Kidney glomerular epithelial cell (primary cell): Measurements from ENCODE around the gene PRDM2.

ENCODE experiments used
- DNase-seq: peaks from one replicate; lab custom pipeline; 2025; lab: John Stamatoyannopoulos, UW

The PRDM2 gene

GRCh38 chr1:13790290-13791030 lies 90.5 kb downstream of the PRDM2 start:
- DNase-seq = no peak

- DNase-seq = peak; percentile 13
Observed at GRCh38 chr1:13792419-13792818, 92.4 kb downstream of the PRDM2 start.

- DNase-seq = no peak
Observed at GRCh38 chr1:13793088-13793730, 93.2 kb downstream of the PRDM2 start.

GRCh38 chr1:13794231-13795187 lies 94.5 kb downstream of the PRDM2 start:
- DNase-seq = no peak

GRCh38 chr1:13797397-13797796 lies 97.4 kb downstream of the PRDM2 start:
- no peak for DNase-seq

- DNase-seq = no peak
Observed at GRCh38 chr1:13798120-13798519, 98.1 kb downstream of the PRDM2 start.

GRCh38 chr1:13799502-13800283 lies 99.7 kb downstream of the PRDM2 start:
- no peak for DNase-seq

DNA sequence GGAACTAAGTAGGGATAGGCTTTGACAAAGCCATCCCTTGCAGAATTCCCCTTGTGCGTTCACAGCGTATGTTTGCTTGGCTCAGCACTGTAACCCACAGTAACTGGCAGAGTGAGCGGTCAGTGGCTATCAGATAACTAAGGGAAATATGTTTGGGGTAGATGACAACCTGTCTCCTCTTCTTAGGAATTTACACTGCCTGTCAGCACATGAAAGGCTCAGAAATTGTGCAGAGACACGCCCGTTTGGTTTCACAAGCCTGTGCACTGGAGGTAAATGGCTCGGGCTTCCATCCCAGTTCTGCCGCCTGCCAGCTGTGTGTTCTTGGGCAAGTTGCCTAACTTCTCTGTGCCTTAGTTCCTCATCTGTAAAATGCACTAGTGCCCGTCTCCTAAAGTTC lies 101.2 kb downstream of the PRDM2 start:
- no peak for DNase-seq

- no peak for DNase-seq
Observed at GRCh38 chr1:13801655-13802486, 101.9 kb downstream of the PRDM2 start.

GRCh38 chr1:13802782-13803545 lies 103.0 kb downstream of the PRDM2 start:
- DNase-seq = no peak

GRCh38 chr1:13803546-13804239 lies 103.7 kb downstream of the PRDM2 start:
- DNase-seq = no peak

- DNase-seq = no peak
Observed at GRCh38 chr1:13804240-13804633, 104.2 kb downstream of the PRDM2 start.

DNA sequence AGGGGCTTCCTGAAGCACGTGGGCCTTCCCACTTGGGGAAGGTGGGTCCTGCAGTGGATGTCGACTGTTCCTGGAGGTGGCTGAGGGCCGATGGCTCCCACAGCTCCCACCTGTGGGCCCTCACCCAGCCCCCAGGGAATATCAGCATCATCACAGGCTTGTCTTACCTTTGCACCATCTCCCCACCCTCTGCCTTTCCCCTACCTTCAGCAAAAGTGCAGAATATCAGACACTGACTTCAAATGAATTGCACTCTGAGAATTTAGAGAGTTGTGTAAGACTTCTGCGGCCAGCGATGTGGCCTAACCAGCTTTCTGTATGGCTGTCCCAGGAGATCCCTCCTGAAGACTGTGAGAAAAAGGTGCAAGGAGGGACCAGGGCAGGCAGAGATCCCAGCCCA lies 105.4 kb downstream of the PRDM2 start:
- no peak for DNase-seq

GRCh38 chr1:13806108-13806507 lies 106.1 kb downstream of the PRDM2 start:
- DNase-seq = no peak

- no peak for DNase-seq
Observed at GRCh38 chr1:13807209-13807608, 107.2 kb downstream of the PRDM2 start.

- DNase-seq = no peak
Observed at GRCh38 chr1:13808729-13809131, 108.7 kb downstream of the PRDM2 start.

DNA sequence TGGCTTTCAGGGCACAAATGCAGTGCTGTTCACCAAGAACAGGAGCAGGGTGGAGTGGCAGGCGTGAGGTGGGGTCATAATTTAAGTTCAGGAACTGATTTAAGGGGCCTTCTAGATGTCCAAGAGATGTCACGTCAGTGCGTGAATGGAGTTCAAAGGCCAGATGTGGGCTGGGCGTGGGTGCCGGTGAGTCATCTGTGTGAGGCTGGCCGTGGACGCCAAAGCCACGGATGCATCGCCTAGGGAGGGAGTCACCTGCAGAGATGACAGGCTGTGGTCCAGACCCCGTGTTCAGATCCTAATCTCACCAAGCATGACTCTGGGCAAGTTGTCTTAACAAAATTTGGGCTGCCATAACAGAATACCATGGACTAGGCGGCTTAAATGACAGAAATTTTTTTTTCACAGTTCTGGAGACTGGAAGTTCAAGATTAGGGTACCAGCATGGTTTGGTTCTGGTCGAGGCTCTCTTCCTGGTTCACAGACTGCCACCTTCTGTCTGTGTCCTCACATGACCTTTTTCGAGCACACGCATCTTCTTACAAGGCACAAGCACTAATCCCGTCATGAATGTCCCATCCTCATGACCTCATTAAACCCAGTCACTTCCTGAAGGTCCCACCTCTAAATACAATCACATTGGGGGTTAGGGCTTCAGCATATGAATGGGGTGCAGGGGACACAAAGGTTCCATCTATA lies 109.6 kb downstream of the PRDM2 start:
- DNase-seq = no peak

- no peak for DNase-seq
Observed at GRCh38 chr1:13812456-13813397, 112.7 kb downstream of the PRDM2 start.
